Stimulated activated naive B cell treated with anti-CD40 and anti-IgM and Interleukin-4, amounts not matched to agents 10 μg/mL and 1 μg/mL and 100 μg/mL, for 72 hours (primary cell): ENCODE data around the gene C1QTNF5.

Experiments used
- ATAC-seq, 2 donors: fragments of 150-1000 bp; cut with Tn5 transposase; replicated peaks; 2 replicates each; pipeline ENCODE4 v1.10.0; 2021; ENCODE audit warnings: moderate library complexity in 1 of 2
- DNase-seq: peaks from one replicate; pipeline ENCODE4 v3.0.0; 2021
- H3K27ac Mint-ChIP-seq: one replicate; pipeline ENCODE4 v1.8.0; 2022; ENCODE audit warnings: mild to moderate bottlenecking, mixed read lengths
- H3K27me3 Mint-ChIP-seq, 2 donors: one replicate each; pipeline ENCODE4 v1.8.0; 2022; ENCODE audit warnings: mixed read lengths in 2 of 2
- H3K36me3 Mint-ChIP-seq, 2 donors: one replicate each; pipeline ENCODE4 v1.8.0; 2022; ENCODE audit warnings: mixed read lengths in 2 of 2, mild to moderate bottlenecking in 1 of 2
- H3K4me1 Mint-ChIP-seq, 2 donors: one replicate each; pipeline ENCODE4 v1.8.0; 2022; ENCODE audit warnings: mixed read lengths in 2 of 2, mild to moderate bottlenecking in 1 of 2
- H3K4me3 Mint-ChIP-seq, 2 donors: one replicate each; pipeline ENCODE4 v1.8.0; 2022; ENCODE audit warnings: mild to moderate bottlenecking in 2 of 2, mixed read lengths in 2 of 2, moderate library complexity in 1 of 2
- H3K9me3 Mint-ChIP-seq, 2 donors: one replicate each; pipeline ENCODE4 v1.8.0; 2022; ENCODE audit warnings: mixed read lengths in 2 of 2, mild to moderate bottlenecking in 1 of 2

Gene C1QTNF5

DNA sequence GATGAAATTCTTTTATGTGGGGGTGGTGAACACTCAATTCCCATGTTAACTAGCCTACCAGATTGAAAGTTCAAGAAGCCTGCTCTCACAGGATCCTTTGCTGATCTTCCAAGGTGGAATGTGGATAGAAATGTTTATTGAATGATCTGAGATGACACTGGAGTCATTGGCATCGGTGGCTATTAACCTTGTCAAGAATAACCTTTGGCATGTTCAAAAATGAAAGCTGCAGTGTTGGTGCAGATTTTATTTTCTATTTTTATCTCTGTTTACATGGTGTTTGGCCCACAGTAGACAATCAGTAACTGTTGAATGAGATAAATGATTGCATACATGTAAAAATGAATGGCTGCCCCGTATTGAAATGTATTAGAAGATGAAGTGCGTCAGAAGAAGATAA lies 42.7 kb downstream of the C1QTNF5 start:
- H3K27ac Mint-ChIP-seq = no peak overlapping the region
- ATAC-seq = no peak
- H3K9me3 Mint-ChIP-seq = no peaks in the 10 kb centered on the region
- no peak overlapping the region for H3K4me3 Mint-ChIP-seq
- DNase-seq = no peak
- H3K27me3 Mint-ChIP-seq = no peaks in the 10 kb centered on the region
- no peaks in the 10 kb centered on the region for H3K4me1 Mint-ChIP-seq
- H3K36me3 Mint-ChIP-seq = peaks cover 23 to 54% of the 10 kb centered on the region in 2 donors

DNA sequence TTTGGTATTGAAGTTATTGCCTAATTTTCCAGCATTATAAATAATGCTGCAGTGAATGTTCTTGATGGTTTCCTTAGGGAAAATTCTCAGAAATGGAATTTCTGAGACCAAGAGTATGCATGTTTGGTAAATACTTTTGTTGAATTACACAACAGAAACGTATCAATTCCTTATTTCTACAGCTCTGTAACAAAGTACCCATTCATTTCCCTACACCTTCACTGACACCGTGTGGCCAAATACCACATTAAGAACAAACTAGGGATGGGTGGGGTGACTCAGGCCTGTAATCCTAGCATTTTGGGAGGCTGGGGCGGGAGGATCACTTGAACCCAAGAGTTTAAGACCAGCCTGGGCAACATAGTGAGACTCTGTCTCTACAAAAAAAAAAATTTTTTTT lies 45.5 kb downstream of the C1QTNF5 start:
- no peak overlapping the region for H3K27ac Mint-ChIP-seq
- peaks cover 28 to 46% of the 10 kb centered on the region in 2 donors for H3K36me3 Mint-ChIP-seq

DNA sequence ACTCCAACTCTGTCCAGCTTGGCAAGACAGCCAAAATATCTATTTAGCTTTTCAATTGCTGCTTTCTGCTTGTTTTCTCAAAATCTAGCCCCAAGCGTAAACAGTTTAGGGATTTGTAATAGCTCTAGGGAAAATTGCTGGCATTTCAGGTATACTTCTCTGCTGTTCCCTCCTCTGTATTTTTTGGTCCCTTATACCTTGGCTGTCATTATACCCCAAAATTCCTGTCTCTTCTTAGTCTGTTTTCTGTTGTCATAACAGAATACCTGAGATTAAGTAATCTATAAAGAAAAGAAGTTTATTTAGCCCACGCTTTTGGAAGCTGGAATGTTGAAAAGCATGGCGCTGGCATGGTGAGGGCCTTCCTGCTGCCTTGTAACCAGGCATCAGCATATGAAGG lies 47.2 kb downstream of the C1QTNF5 start:
- H3K27ac Mint-ChIP-seq = no peak overlapping the region
- ATAC-seq = no peak
- no peaks in the 10 kb centered on the region for H3K27me3 Mint-ChIP-seq

More for the DNA sequence above, 45.5 kb downstream of the C1QTNF5 start:
- H3K4me3 Mint-ChIP-seq = no peak overlapping the region
- no peaks in the 10 kb centered on the region for H3K27me3 Mint-ChIP-seq
- H3K4me1 Mint-ChIP-seq = no peaks in the 10 kb centered on the region
- DNase-seq (no peak), ATAC-seq (no peak)
- peaks cover 0 to 2% of the 10 kb centered on the region in 2 donors for H3K9me3 Mint-ChIP-seq

DNA sequence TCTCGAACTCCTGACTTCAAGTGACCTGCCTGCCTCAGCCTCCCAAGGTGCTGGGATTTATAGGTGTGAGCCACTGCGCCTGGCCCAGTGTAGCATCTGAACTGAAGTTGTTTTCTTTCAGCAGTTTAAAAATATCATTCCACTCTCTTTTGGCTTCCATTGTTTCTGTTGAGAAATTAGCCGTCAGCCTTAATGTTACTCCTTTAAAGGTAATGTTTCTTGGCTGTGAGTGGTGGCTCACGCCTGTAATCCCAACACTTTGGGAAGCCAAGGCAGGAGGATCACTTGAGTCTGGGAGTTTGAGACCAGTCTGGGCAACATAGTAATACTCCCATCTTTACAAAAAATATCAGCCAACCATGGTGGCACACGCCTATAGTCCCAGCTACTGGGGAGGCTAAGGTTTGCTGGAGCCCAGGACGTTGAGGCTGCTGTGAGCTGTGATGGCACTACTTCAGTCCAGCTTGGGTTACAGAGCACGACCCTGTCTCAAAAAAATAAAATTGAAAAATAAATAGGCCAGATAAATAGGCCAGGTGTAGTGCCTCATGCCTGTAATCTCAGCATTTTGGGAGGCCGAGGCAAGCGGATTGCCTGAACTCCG lies 49.7 kb downstream of the C1QTNF5 start:
- Mint-ChIP-seq H3K4me3 (no peak overlapping the region), H3K36me3 (peaks cover 34 to 43% of the 10 kb centered on the region in 2 donors), H3K9me3 (peaks cover 0 to 2% of the 10 kb centered on the region in 2 donors), H3K27me3 (no peaks in the 10 kb centered on the region), H3K4me1 (no peaks in the 10 kb centered on the region), H3K27ac (no peak overlapping the region)
- no peak for DNase-seq
- ATAC-seq = no peak

More for the DNA sequence above, 47.2 kb downstream of the C1QTNF5 start:
- Mint-ChIP-seq H3K4me1 (no peaks in the 10 kb centered on the region), H3K9me3 (peaks cover 0 to 2% of the 10 kb centered on the region in 2 donors), H3K4me3 (no peak overlapping the region), H3K36me3 (peaks cover 29 to 38% of the 10 kb centered on the region in 2 donors)
- DNase-seq = no peak
